DND-41 (cell line): ENCODE results near the gene EHMT1.

Experiments used
- ATAC-seq: fragments of 200-7000 bp; cut with Tn5 transposase; 3 replicates; pipeline ENCODE4 v1.9.1; 2021; ENCODE audit warnings: low read depth; ENCODE audit not compliant: insufficient read depth
- DNase-seq: peaks from one replicate; pipeline ENCODE4 v3.0.0-alpha.2; 2020
- H2AFZ ChIP-seq: 2 replicates; pipeline ENCODE4 v1.6.0; 2012; ENCODE audit warnings: low read depth, low read length
- H3K27ac ChIP-seq: 2 replicates; pipeline ENCODE4 v1.5.1; 2012; ENCODE audit warnings: low read length, inconsistent platforms
- H3K27me3 ChIP-seq: fragments of 200-600 bp; sonication (generic); 2 replicates; pipeline ENCODE4 v1.6.0; 2012; ENCODE audit warnings: low read length, mild to moderate bottlenecking, inconsistent platforms; ENCODE audit not compliant: insufficient read depth, poor library complexity
- H3K36me3 ChIP-seq: 2 replicates; pipeline ENCODE4 v1.5.1; 2012; ENCODE audit warnings: low read length, inconsistent platforms; ENCODE audit not compliant: insufficient read depth
- H3K4me1 ChIP-seq: 2 replicates; pipeline ENCODE4 v1.5.1; 2012; ENCODE audit warnings: mild to moderate bottlenecking, low read length; ENCODE audit not compliant: insufficient read depth
- H3K4me2 ChIP-seq: 2 replicates; pipeline ENCODE4 v1.6.0; 2012; ENCODE audit warnings: mild to moderate bottlenecking, moderate library complexity, low read length, inconsistent platforms; ENCODE audit not compliant: insufficient read depth
- H3K4me3 ChIP-seq, 2 experiments: fragments of 200-600 bp in 1 of 2; shearing (Covaris generic) in 1 of 2; 2 replicates each; pipeline ENCODE4 v1.5.1; 2012 to 2016; ENCODE audit warnings: inconsistent platforms in 2 of 2, low read length in 2 of 2, mild to moderate bottlenecking in 2 of 2, low read depth in 1 of 2, moderate library complexity in 1 of 2
- H3K79me2 ChIP-seq: 2 replicates; pipeline ENCODE4 v1.6.0; 2012; ENCODE audit warnings: low read length, inconsistent platforms; ENCODE audit not compliant: insufficient read depth
- H3K9ac ChIP-seq: 2 replicates; pipeline ENCODE4 v1.6.0; 2012; ENCODE audit warnings: low read depth, mild to moderate bottlenecking, inconsistent platforms, low read length, moderate library complexity
- H3K9me3 ChIP-seq: 2 replicates; pipeline ENCODE4 v1.5.1; 2012; ENCODE audit warnings: low read length, moderate library complexity, mild to moderate bottlenecking, inconsistent platforms; ENCODE audit not compliant: insufficient read depth, severe bottlenecking
- H4K20me1 ChIP-seq: 2 replicates; pipeline ENCODE4 v1.6.0; 2012; ENCODE audit warnings: low read length; ENCODE audit not compliant: insufficient read depth
- EZH2 ChIP-seq: IDR thresholded peaks from 3 replicates; pipeline ENCODE4 v1.6.1; 2012; ENCODE audit warnings: borderline replicate concordance, low read depth, mild to moderate bottlenecking, moderate library complexity, low read length, inconsistent platforms; ENCODE audit not compliant: severe bottlenecking
- TF ChIP-seq, protein P1 (sequence below): IDR thresholded peaks from 2 replicates; pipeline ENCODE4 v1.5.1; 2012; ENCODE audit warnings: borderline replicate concordance, low read length, moderate library complexity, mild to moderate bottlenecking; ENCODE audit not compliant: poor library complexity, severe bottlenecking; ENCODE audit errors: extremely low read depth

EHMT1 gene

DNA sequence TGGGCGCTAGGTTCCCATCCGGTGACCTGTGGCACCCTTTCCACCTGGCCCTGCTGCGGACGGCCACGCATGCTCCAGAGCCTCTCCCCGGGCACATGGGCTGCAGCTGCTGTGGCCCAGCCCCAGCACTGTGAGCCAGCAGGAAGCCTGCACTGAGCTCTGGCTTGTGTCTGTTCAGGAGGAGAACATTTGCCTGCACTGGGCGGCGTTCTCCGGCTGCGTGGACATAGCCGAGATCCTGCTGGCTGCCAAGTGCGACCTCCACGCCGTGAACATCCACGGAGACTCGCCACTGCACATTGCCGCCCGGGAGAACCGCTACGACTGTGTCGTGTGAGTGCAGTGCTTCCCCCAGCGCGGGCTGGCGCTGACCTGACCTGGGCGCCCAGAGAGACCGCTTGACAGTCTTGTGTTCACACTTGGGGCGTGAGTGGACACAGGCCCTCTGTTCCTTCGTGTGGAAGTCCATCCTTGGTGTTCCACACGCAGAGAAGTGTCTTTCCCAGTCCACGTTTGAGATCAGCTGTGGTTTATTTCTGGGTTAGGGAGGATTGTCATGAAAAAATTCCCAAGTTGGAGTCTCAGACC, 192.6 kb downstream of the EHMT1 start:
- DNase-seq (no peak), ATAC-seq (no peak)
- no peak overlapping the region for H3K4me3 ChIP-seq
- no peaks in the 10 kb centered on the region for H3K4me1 ChIP-seq
- 0 out of 2 replicates have a peak, but pooled peaks cover 7% of the 10 kb centered on the region for H4K20me1 ChIP-seq
- TF ChIP-seq EZH2 = no peak
- TF ChIP-seq, protein P1, sequence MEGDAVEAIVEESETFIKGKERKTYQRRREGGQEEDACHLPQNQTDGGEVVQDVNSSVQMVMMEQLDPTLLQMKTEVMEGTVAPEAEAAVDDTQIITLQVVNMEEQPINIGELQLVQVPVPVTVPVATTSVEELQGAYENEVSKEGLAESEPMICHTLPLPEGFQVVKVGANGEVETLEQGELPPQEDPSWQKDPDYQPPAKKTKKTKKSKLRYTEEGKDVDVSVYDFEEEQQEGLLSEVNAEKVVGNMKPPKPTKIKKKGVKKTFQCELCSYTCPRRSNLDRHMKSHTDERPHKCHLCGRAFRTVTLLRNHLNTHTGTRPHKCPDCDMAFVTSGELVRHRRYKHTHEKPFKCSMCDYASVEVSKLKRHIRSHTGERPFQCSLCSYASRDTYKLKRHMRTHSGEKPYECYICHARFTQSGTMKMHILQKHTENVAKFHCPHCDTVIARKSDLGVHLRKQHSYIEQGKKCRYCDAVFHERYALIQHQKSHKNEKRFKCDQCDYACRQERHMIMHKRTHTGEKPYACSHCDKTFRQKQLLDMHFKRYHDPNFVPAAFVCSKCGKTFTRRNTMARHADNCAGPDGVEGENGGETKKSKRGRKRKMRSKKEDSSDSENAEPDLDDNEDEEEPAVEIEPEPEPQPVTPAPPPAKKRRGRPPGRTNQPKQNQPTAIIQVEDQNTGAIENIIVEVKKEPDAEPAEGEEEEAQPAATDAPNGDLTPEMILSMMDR = no peak
- H3K27ac ChIP-seq = no peak overlapping the region
- H3K4me2 ChIP-seq = no peak overlapping the region
- H3K27me3 ChIP-seq = no peaks in the 10 kb centered on the region
- no peaks in the 10 kb centered on the region for H3K9me3 ChIP-seq
- H3K9ac ChIP-seq = no peak overlapping the region
- H2AFZ ChIP-seq = no peak overlapping the region
- no peaks in the 10 kb centered on the region for H3K79me2 ChIP-seq
- peaks cover 67% of the 10 kb centered on the region for H3K36me3 ChIP-seq

- no peak overlapping the region for H3K27ac ChIP-seq
- no peak overlapping the region for H3K9ac ChIP-seq
- no peak overlapping the region for H3K4me2 ChIP-seq
- no peaks in the 10 kb centered on the region for H3K27me3 ChIP-seq
- H3K79me2 ChIP-seq = no peaks in the 10 kb centered on the region
- 0 out of 2 replicates have a peak, but pooled peaks cover 7% of the 10 kb centered on the region for H4K20me1 ChIP-seq
- ATAC-seq (no peak), DNase-seq (no peak)
- H2AFZ ChIP-seq = no peak overlapping the region
- H3K9me3 ChIP-seq = no peaks in the 10 kb centered on the region
- peaks cover 78% of the 10 kb centered on the region for H3K36me3 ChIP-seq
- no peak for TF ChIP-seq EZH2
- TF ChIP-seq, protein P1 = no peak
- H3K4me1 ChIP-seq = no peaks in the 10 kb centered on the region
- H3K4me3 ChIP-seq = no peak overlapping the region
These were observed 193.7 kb downstream of the EHMT1 start for GRCh38 chr9:137812356-137813023.

DNA sequence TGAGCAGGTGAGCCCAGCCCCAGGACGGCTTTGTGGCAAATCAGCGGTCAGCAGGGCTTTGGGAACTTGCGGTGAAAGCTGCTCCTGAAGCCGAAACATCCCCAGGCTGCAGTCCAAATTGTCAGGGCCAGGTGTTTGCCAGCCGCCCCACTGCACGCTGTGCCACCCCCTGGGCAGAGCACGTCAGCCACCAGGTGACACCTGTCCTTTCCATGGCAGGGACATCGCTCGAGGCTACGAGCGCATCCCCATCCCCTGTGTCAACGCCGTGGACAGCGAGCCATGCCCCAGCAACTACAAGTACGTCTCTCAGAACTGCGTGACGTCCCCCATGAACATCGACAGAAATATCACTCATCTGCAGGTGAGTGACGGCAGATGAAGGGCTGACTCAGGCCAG, 194.4 kb downstream of the EHMT1 start:
- H2AFZ ChIP-seq = no peak overlapping the region
- TF ChIP-seq, protein P1 = no peak
- TF ChIP-seq EZH2 = no peak
- H3K36me3 ChIP-seq = peaks cover 78% of the 10 kb centered on the region
- H3K4me3 ChIP-seq = no peak overlapping the region
- no peaks in the 10 kb centered on the region for H3K79me2 ChIP-seq
- H3K4me1 ChIP-seq = no peaks in the 10 kb centered on the region
- no peaks in the 10 kb centered on the region for H3K9me3 ChIP-seq
- DNase-seq (no peak), ATAC-seq (no peak)
- H3K4me2 ChIP-seq = no peak overlapping the region
- H3K27ac ChIP-seq = no peak overlapping the region
- no peak overlapping the region for H3K9ac ChIP-seq
- H3K27me3 ChIP-seq = no peaks in the 10 kb centered on the region
- H4K20me1 ChIP-seq = 0 out of 2 replicates have a peak, but pooled peaks cover 6% of the 10 kb centered on the region
